MM.1S (cell line): ENCODE data around the gene FHIP2A.
"Not testable (repeated sequence)": the region's sequence is repeated elsewhere in the genome, so short reads cannot be mapped to it uniquely, and the experiment has no call there.

Source experiments
- DNase-seq: peaks from one replicate; pipeline ENCODE4 v3.0.0-alpha.2; 2015
- H2AFZ ChIP-seq: fragments of 300-600 bp; sonication (generic); 2 replicates; pipeline ENCODE4 v1.6.0; 2016; ENCODE audit warnings: antibody characterized with exemption, low read length
- H3F3A ChIP-seq: fragments of 300-600 bp; sonication (generic); 2 replicates; pipeline ENCODE4 v1.6.1; 2016; ENCODE audit warnings: mild to moderate bottlenecking, antibody characterized with exemption, low read length, moderate library complexity, mixed read lengths; ENCODE audit not compliant: insufficient read depth
- H3K27ac ChIP-seq: fragments of 300-600 bp; sonication (generic); 2 replicates; pipeline ENCODE4 v1.5.1; 2016; ENCODE audit warnings: mild to moderate bottlenecking, low read length
- H3K27me3 ChIP-seq: fragments of 300-600 bp; sonication (generic); replicated peaks from 2 replicates; pipeline ENCODE4 v1.6.0; 2016; ENCODE audit warnings: low read length; ENCODE audit not compliant: insufficient read depth
- H3K36me3 ChIP-seq: fragments of 300-600 bp; sonication (generic); replicated peaks from 2 replicates; pipeline ENCODE4 v1.6.1; 2016; ENCODE audit warnings: mild to moderate bottlenecking, low read length, mixed read lengths; ENCODE audit not compliant: insufficient read depth
- H3K4me1 ChIP-seq: fragments of 300-600 bp; sonication (generic); 2 replicates; pipeline ENCODE4 v1.6.1; 2016; ENCODE audit warnings: low read length, mixed read lengths
- H3K4me2 ChIP-seq: fragments of 300-600 bp; sonication (generic); 2 replicates; pipeline ENCODE4 v1.6.0; 2016; ENCODE audit warnings: low read depth, low read length
- H3K4me3 ChIP-seq: fragments of 300-600 bp; sonication (generic); 2 replicates; pipeline ENCODE4 v1.5.1; 2016; ENCODE audit warnings: low read length, mixed read lengths
- H3K79me2 ChIP-seq: fragments of 300-600 bp; sonication (generic); 2 replicates; pipeline ENCODE4 v1.6.1; 2016; ENCODE audit warnings: mixed run types, low read length, mixed read lengths
- H3K9ac ChIP-seq: fragments of 300-600 bp; sonication (generic); 2 replicates; pipeline ENCODE4 v1.6.1; 2016; ENCODE audit warnings: low read length, mixed read lengths
- H3K9me2 ChIP-seq: fragments of 300-600 bp; sonication (generic); replicated peaks from 2 replicates; pipeline ENCODE4 v1.6.1; 2016; ENCODE audit warnings: mild to moderate bottlenecking, low read length, mixed read lengths; ENCODE audit not compliant: insufficient read depth
- H3K9me3 ChIP-seq: fragments of 300-600 bp; sonication (generic); replicated peaks from 2 replicates; pipeline ENCODE4 v1.6.1; 2016; ENCODE audit warnings: mild to moderate bottlenecking, low read length, mixed read lengths; ENCODE audit not compliant: insufficient read depth
- H4K20me1 ChIP-seq: fragments of 300-600 bp; sonication (generic); 2 replicates; pipeline ENCODE4 v1.6.1; 2016; ENCODE audit warnings: mild to moderate bottlenecking, low read length, moderate library complexity, mixed read lengths; ENCODE audit not compliant: insufficient read depth
- CTCF ChIP-seq: fragments of 300-600 bp; sonication (generic); IDR thresholded peaks from 2 replicates; pipeline ENCODE4 v1.5.1; 2016; ENCODE audit warnings: antibody characterized with exemption, low read length, mixed read lengths
- EZH2 ChIP-seq: fragments of 300-600 bp; sonication (generic); optimal IDR thresholded peaks from 2 replicates; pipeline ENCODE3; 2017; ENCODE audit warnings: low read depth, mild to moderate bottlenecking, antibody characterized with exemption, low read length, mixed read lengths
- EZH2phosphoT487 ChIP-seq: fragments of 300-600 bp; sonication (generic); IDR thresholded peaks from 2 replicates; pipeline ENCODE4 v1.6.1; 2018; ENCODE audit warnings: antibody characterized with exemption, low read length

Gene FHIP2A

GRCh38 chr10:114782666-114783065 is 38.9 kb upstream of the FHIP2A start:
- Histone ChIP-seq H3K79me2 (no peaks in the 10 kb centered on the region), H3K9ac (no peak overlapping the region), H3K9me3 (no peaks in the 10 kb centered on the region), H3K27me3 (no peaks in the 10 kb centered on the region), H3K4me2 (no peak overlapping the region), H3K9me2 (no peaks in the 10 kb centered on the region), H2AFZ (no peak overlapping the region), H4K20me1 (no peaks in the 10 kb centered on the region), H3K27ac (no peak overlapping the region), H3F3A (no peaks in the 10 kb centered on the region), H3K4me1 (no peaks in the 10 kb centered on the region), H3K4me3 (no peak overlapping the region), H3K36me3 (no peaks in the 10 kb centered on the region)
- TF ChIP-seq EZH2, result no peak
- no peak for TF ChIP-seq CTCF
- no peak for TF ChIP-seq EZH2phosphoT487
- DNase-seq, result no peak

DNA sequence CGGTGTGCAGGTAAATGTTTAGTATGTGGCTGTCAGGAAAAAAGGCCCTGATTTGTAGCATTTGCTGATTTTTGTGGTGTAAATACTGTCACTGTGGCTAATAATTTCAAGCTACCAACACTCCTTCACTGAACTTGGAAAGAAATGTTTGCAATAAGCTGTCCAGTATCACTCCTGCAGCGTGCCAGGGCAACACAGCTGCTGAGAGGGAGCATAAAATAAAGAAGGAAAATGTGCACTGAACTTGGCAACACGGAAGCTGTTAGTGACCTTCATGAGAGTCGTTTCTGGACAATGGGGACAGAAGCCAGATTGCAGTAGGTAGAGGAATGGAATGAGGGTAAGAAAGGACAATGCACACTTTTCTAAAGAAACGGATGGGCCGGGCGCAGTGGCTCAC is 37.9 kb upstream of the FHIP2A start:
- Histone ChIP-seq H3K4me1 (no peaks in the 10 kb centered on the region), H3K4me2 (no peak overlapping the region), H3K9me3 (no peaks in the 10 kb centered on the region), H3K36me3 (no peaks in the 10 kb centered on the region), H3F3A (no peaks in the 10 kb centered on the region), H3K79me2 (no peaks in the 10 kb centered on the region), H3K9ac (no peak overlapping the region), H2AFZ (no peak overlapping the region), H3K27ac (no peak overlapping the region), H3K27me3 (no peaks in the 10 kb centered on the region), H3K4me3 (no peak overlapping the region), H3K9me2 (no peaks in the 10 kb centered on the region), H4K20me1 (no peaks in the 10 kb centered on the region)
- DNase-seq, result no peak
- TF ChIP-seq CTCF, result no peak
- no peak for TF ChIP-seq EZH2
- TF ChIP-seq EZH2phosphoT487, result no peak

- not testable (repeated sequence) for H3K4me3 ChIP-seq, H3K36me3 ChIP-seq, H2AFZ ChIP-seq, H3K9me2 ChIP-seq, H4K20me1 ChIP-seq, H3F3A ChIP-seq, H3K4me2 ChIP-seq, H3K9me3 ChIP-seq, H3K27me3 ChIP-seq, H3K79me2 ChIP-seq, H3K4me1 ChIP-seq, H3K27ac ChIP-seq, H3K9ac ChIP-seq
- peak; percentile 66 for DNase-seq
- TF ChIP-seq CTCF, result peak; percentile 49
These were observed 35.1 kb upstream of the FHIP2A start for GRCh38 chr10:114786492-114786891.

DNA sequence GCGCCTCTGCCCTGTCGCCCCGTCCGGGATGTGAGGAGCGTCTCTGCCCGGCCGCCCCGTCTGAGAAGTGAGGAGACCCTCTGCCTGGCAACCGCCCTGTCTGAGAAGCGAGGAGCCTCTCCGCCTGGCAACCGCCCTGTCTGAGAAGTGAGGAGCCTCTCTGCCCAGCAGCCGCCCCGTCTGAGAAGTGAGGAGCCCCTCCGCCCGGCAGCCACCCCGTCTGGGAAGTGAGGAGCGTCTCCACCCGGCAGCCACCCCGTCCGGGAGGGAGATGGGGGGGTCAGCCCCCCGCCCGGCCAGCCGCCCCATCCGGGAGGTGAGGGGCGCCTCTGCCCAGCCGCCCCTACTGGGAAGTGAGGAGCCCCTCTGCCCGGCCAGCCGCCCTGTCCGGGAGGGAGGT is 34.4 kb upstream of the FHIP2A start:
- H3K79me2 ChIP-seq, DNase-seq: not testable (repeated sequence)

More for the DNA sequence above, 34.4 kb upstream of the FHIP2A start:
- not testable (repeated sequence) for H3K9ac ChIP-seq, H2AFZ ChIP-seq, H3K27ac ChIP-seq, H3K4me3 ChIP-seq, H3K27me3 ChIP-seq, H3K4me2 ChIP-seq, H3K9me2 ChIP-seq, H3F3A ChIP-seq, H3K4me1 ChIP-seq, H4K20me1 ChIP-seq, H3K9me3 ChIP-seq, H3K36me3 ChIP-seq
